Suppressor macrophage treated with lipopolysaccharide for 1 hour (primary cell): ENCODE results near the gene CITED4.

Experiments used
- DNase-seq, 3 donors: peaks; one replicate each; pipeline ENCODE4 v3.0.0-alpha.2; 2020 to 2022

Gene CITED4

DNA sequence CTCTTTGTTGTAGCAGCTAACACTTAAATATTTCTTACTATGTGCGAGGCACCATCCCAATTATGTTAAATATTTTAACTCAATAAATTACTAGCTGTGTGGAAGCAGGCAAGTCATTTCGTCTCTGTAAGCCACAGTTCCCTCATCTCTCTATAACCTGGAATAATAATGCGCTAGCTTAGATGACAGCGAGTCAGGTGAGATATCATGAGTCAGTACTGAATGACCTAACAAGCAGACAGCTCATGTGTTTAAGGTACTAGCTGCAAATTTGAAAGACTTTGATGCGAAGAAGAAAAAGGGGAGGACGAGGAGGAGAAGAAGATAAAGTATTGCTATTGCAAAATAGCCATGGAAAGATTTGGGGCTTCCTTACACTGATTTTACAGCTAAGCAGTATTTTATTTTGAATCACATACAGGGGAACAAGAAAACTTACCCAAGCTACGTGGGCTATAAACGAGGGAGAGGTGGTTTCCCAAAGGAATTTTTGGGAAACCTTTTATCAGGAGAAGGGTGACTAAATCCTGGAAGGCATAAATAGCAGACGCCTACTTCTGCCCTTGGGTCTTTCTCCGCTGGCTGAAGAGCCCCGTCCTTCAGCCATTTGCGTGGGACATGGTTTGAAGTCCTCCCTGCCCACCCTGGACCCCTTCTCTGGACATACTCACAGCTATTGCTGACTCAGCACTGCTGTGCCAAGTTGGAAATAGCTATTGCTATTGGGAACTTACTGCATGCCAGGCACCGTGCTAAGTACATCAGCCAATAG, 8.9 kb downstream of the CITED4 start:
- no peak for DNase-seq

DNA sequence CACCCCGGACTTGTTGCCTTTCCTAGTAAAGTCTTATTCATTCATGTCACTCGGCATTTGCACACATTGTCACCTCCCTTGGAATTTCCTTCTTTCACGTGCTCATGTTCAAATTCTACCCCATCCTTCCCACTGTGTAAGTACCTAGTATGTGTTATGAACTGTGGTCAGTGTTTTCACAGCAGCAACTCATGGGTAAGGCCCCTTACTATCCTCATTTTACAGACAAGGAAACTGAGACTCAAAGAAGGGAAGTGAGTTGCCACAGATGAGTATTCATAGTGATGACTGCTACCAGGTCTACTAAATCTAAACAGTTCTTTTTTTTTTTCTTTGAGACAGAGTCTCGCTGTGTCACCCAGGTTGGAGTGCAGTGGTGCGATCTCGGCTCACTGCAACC, 10.5 kb downstream of the CITED4 start:
- peak in 1 of 3 donors; percentile 36 for DNase-seq

GRCh38 chr1:40849801-40850592, 12.2 kb downstream of the CITED4 start:
- peak; percentile 65 to 78 (median 77) for DNase-seq

DNA sequence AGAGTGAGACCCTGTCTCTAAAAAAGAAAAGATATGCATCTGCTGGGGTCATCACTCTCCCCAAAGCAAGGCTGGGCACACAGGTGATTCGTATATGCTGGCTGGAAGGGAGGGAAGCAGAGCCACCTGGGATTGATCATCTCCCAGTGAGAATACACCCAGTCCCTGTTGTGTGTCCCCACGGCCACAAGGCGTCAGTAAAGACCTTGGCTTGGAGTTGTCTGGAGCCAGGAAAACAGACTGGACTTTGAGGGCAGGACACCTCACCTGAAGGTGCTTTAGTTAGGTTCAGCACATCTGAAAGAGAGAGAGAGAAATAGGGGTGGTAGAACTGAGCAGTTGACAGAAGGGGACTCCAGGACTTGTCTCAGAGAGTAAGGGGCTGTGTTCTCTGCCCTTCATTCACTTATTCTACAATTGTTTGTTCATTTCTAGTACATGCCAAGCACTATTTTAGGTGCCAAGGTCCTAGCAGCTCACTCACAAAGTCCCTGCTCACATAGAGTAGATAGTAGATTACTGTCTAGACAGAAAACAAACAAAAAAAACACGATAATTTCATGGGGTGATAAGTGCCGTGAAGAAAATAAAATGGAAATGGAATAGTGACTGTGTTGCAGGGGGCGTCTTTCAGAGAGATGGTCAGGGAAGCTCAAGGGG, 13.5 kb downstream of the CITED4 start:
- peak; percentile 70 to 78 (median 73) for DNase-seq

- DNase-seq, result peak in 2 of 3 donors; percentile 44 to 52
These were observed 15.0 kb downstream of the CITED4 start for GRCh38 chr1:40847023-40847745.

- DNase-seq, result no peak
These were observed 16.3 kb downstream of the CITED4 start for GRCh38 chr1:40845895-40846294.

- peak in 2 of 3 donors; percentile 27 to 42 for DNase-seq
These were observed 17.0 kb downstream of the CITED4 start for GRCh38 chr1:40844887-40845878.

- no peak for DNase-seq
These were observed 18.1 kb downstream of the CITED4 start for GRCh38 chr1:40844079-40844478.

DNA sequence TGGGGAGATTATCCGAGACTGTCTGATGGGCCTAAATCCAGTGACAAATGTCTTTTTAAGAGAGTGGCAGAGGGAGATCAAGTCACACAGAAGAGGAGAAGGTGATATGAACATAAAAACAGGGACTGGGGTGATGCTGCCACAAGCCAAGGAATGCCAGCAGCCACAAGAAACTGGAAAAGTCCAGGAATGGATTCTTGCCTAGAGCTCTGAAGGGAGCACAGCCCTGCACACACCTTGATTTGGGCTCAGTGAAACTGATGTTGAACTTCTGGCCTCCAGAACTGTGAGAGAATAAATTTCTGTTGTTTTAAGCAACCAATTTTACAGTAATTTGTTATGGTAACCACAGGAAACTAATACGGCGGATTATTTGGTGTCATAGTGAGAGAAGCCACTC, 19.5 kb downstream of the CITED4 start:
- no peak for DNase-seq

GRCh38 chr1:40842207-40842606, 20.0 kb downstream of the CITED4 start:
- no peak for DNase-seq

- no peak for DNase-seq
These were observed 20.6 kb downstream of the CITED4 start for GRCh38 chr1:40841602-40842001.

GRCh38 chr1:40840526-40841323, 21.4 kb downstream of the CITED4 start:
- DNase-seq, result no peak

DNA sequence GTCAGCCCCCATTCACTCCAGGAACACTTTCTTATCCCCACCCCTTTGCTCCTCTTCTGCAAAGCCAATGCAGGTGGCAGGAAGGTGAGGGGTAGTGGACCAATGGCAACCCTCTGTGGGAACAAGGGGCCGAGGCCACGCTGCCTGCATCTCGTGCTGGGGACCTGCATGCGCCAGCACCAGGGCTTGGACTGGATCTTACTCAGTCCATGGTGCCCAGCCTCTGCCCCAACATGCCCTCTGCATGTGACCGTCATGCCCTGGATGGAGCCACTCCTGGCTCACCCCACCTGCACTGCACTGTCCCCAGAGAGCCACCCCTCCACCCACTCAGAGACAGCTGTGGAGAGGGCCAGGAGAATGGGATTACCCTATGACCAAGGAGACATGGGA, 22.2 kb downstream of the CITED4 start:
- DNase-seq, result no peak

DNA sequence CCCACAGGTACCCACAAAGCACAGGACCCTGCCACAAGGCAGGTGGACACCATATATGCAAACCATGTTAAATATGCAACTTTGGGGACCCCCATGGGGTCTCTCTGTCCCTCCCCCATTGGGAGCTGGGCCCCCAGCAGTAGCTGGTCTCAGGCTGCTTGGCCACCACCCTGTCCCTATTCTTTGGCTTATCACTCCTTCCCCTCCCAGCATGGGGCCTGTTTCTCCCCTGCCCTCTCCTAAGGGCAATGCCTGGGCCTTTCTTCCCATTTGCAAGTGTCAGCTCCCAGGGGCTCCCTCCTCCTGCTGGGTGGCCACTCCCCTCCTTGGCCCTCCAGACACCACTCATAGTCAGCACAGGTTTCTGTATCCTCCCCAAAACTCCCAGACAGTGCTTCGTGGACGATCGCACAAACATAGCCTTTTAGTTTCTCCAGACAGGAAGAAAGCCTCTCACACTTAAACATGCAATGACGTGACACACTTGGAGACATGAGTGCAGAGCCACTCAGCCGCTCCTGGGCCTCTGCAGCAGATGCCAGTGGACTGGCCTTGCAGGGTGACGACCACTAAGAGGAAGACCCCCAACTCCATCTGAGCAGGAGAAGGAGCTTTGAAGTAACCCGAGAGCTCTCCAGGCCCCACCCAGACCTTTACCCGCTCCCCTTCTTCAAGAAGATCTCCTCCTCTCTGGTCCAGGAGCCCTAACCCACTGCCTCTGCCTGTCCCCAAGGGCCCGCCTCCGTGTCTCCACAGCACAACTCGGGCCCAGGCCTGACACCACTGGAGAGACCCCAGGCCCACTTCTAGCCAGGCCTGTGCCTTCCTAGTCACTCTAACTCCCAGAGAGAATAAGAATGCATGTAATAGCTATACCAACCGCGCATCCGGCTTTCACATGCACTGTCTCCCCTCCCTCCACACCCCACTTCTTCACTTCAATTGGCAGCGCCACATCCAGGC, 22.9 kb downstream of the CITED4 start:
- no peak for DNase-seq

GRCh38 chr1:40838045-40838979, 23.9 kb downstream of the CITED4 start:
- no peak for DNase-seq

DNA sequence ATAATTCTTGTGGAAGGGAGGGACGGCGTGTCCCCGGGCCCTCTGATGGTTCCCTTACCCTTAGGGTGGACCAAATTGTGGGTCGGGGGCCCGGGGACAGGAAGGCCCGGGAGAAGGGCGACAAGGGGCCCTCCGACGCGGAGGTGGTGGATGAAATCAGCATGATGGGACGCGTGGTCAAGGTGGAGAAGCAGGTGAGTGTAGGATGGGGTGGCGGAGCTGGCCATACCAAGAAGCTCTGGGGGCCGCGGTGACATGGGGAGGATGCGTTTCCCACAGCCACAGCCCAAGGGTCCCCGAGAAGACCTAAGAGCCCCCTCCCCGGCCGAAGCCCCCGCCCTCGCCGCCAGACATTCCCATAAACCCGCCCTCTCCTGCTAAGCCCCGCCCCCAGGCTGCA, 24.6 kb downstream of the CITED4 start:
- DNase-seq, result no peak

GRCh38 chr1:40836283-40836682, 25.9 kb downstream of the CITED4 start:
- DNase-seq, result no peak

DNA sequence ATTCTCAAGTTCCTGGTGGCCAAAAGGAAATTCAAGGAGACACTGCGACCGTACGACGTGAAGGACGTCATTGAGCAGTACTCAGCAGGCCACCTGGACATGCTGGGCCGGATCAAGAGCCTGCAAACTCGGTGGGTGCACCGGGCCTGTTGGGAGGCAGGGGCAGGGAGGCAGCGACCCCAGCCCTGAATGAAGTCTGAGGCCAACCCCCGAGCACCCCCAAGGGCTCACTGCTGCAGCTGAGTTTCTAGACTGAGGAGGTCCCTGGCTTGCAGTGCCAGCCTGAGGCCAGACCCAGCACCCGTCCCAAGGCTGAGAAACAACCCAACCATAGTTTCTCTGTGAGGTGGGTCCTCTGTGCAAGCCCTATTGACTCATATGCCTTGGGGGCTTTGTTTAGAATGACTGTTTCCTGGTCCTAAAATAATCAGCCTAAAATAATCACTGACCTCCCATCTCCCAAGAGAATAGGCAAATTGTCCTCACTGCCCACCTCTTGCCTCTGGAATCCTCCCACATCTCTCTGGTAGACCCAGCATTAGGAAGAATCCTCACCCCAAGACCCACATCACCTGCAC, 27.1 kb downstream of the CITED4 start:
- no peak for DNase-seq
